Liver (tissue), 9 donors: ENCODE data around the gene SMARCE1. TPM values are rescaled to one million over a fixed set of nuclear protein-coding genes. Genes with fewer than 3 reads are reported as not detected.

Source experiments
- DNase-seq: peaks from one replicate; pipeline ENCODE4 v3.0.0-alpha.2; 2017; ENCODE audit warnings: low spot score
- H3K27ac ChIP-seq, 2 donors: one replicate each; pipeline ENCODE4 v1.7.0; 2013; ENCODE audit warnings: inconsistent platforms in 2 of 2, low read length in 2 of 2, control low read depth in 1 of 2, low read depth in 1 of 2, mild to moderate bottlenecking in 1 of 2
- H3K27me3 ChIP-seq, 4 donors: one replicate each; pipeline versions ENCODE4 v1.6.1 to v1.7.0; 2013; ENCODE audit warnings: low read length in 3 of 4, inconsistent platforms in 1 of 4, mild to moderate bottlenecking in 1 of 4, moderate library complexity in 1 of 4; ENCODE audit not compliant: control insufficient read depth in 4 of 4, insufficient read depth in 4 of 4
- H3K36me3 ChIP-seq, 4 donors: one replicate each; pipeline versions ENCODE4 v1.6.1 to v1.7.0; 2013; ENCODE audit warnings: low read length in 3 of 4, mild to moderate bottlenecking in 3 of 4, low read depth in 1 of 4, moderate library complexity in 1 of 4; ENCODE audit not compliant: control insufficient read depth in 4 of 4, insufficient read depth in 3 of 4
- H3K4me1 ChIP-seq, 4 donors: one replicate each; pipeline versions ENCODE4 v1.6.1 to v1.7.0; 2013; ENCODE audit warnings: low read length in 3 of 4, mild to moderate bottlenecking in 3 of 4, moderate library complexity in 1 of 4; ENCODE audit not compliant: control insufficient read depth in 4 of 4, insufficient read depth in 4 of 4
- H3K4me3 ChIP-seq, 3 donors: one replicate each; pipeline versions ENCODE4 v1.6.1 to v1.7.0; 2013; ENCODE audit warnings: low read length in 3 of 3, control low read depth in 1 of 3, low read depth in 1 of 3, mild to moderate bottlenecking in 1 of 3
- H3K9ac ChIP-seq, 2 donors: one replicate each; pipeline ENCODE4 v1.7.0; 2013; ENCODE audit warnings: low read length in 2 of 2, mild to moderate bottlenecking in 2 of 2, moderate library complexity in 2 of 2, control low read depth in 1 of 2, low read depth in 1 of 2
- H3K9me3 ChIP-seq, 4 donors: one replicate each; pipeline versions ENCODE4 v1.6.1 to v1.7.0; 2013; ENCODE audit warnings: low read length in 3 of 4; ENCODE audit not compliant: control insufficient read depth in 4 of 4
- FOXA1 ChIP-seq: IDR thresholded peaks from 2 replicates; pipeline ENCODE4 v1.6.1; 2016; ENCODE audit warnings: antibody characterized with exemption
- FOXA2 ChIP-seq: IDR thresholded peaks from 2 replicates; pipeline ENCODE4 v1.6.1; 2016; ENCODE audit warnings: antibody characterized with exemption
- GABPA ChIP-seq, 2 donors: IDR thresholded peaks in 1 of 2; conservative IDR thresholded peaks in 1 of 2; 2 replicates each; pipeline ENCODE4 v1.6.1; 2016; ENCODE audit warnings: antibody characterized with exemption in 2 of 2, mild to moderate bottlenecking in 1 of 2, moderate library complexity in 1 of 2
- HNF4A ChIP-seq, 2 donors: conservative IDR thresholded peaks; 2 replicates each; pipeline ENCODE4 v1.6.1; 2016; ENCODE audit warnings: antibody characterized with exemption in 2 of 2, mild to moderate bottlenecking in 2 of 2
- HNF4G ChIP-seq: IDR thresholded peaks from 2 replicates; pipeline ENCODE4 v1.6.1; 2016; ENCODE audit warnings: antibody characterized with exemption
- JUND ChIP-seq, 2 donors: IDR thresholded peaks; 2 replicates each; pipeline ENCODE4 v1.6.1; 2016; ENCODE audit warnings: antibody characterized with exemption in 2 of 2
- MAX ChIP-seq: IDR thresholded peaks from 2 replicates; pipeline ENCODE4 v1.6.1; 2016; ENCODE audit warnings: antibody characterized with exemption
- NR2F2 ChIP-seq: IDR thresholded peaks from 2 replicates; pipeline ENCODE4 v1.6.1; 2016; ENCODE audit warnings: antibody characterized with exemption
- RAD21 ChIP-seq, 2 donors: IDR thresholded peaks; 2 replicates each; pipeline ENCODE4 v1.6.1; 2016; ENCODE audit warnings: antibody characterized with exemption in 2 of 2, mild to moderate bottlenecking in 2 of 2
- REST ChIP-seq: IDR thresholded peaks from 2 replicates; pipeline ENCODE4 v1.6.1; 2016; ENCODE audit warnings: antibody characterized with exemption, mild to moderate bottlenecking
- RXRA ChIP-seq, 2 donors: IDR thresholded peaks; 2 replicates each; pipeline ENCODE4 v1.6.1; 2017 to 2018; ENCODE audit warnings: antibody characterized with exemption in 2 of 2, mild to moderate bottlenecking in 1 of 2
- SP1 ChIP-seq: IDR thresholded peaks from 2 replicates; pipeline ENCODE4 v1.6.1; 2018; ENCODE audit warnings: antibody characterized with exemption, mild to moderate bottlenecking
- TAF1 ChIP-seq: conservative IDR thresholded peaks from 2 replicates; pipeline ENCODE4 v1.6.1; 2016; ENCODE audit warnings: antibody characterized with exemption, mild to moderate bottlenecking
- YY1 ChIP-seq: IDR thresholded peaks from 2 replicates; pipeline ENCODE4 v1.6.1; 2016; ENCODE audit warnings: antibody characterized with exemption, mild to moderate bottlenecking
- ZBTB33 ChIP-seq: IDR thresholded peaks from 2 replicates; pipeline ENCODE4 v1.6.1; 2016; ENCODE audit warnings: antibody characterized with exemption
- WGBS: extraction: QIAGEN DNeasy Blood & Tissue Kit; methylation state at CpG from one replicate; pipeline ENCODE4 v1.1.7; 2013; 5-methylcytosine and 5-hydroxymethylcytosine counted together
- polyA plus RNA-seq, 2 donors: library from polyadenylated mRNA; stranded (reverse) in 1 of 2; unstranded in 1 of 2; fragments of 200-250 nt in 1 of 2; fragments of >200 nt in 1 of 2; fragmentation: Nextera tagmentation in 1 of 2; extraction: Ambion mirVana in 1 of 2; gene quantifications; one replicate each; pipeline versions ENCODE4 v1.2.1 to v1.2.3, GENCODE V29; 2013 to 2015
- total RNA-seq, 2 donors: library from RNA; depleted of rRNA; stranded (reverse); fragments of >200 nt; gene quantifications; one replicate each; pipeline ENCODE4 v1.2.3, GENCODE V29; 2014
- donor health status: healthy.
- donor health status: healthy.
- donor health status: healthy.
- donor health status: healthy.
- donor health status: healthy.

Gene SMARCE1
- total and polyA plus RNA-seq, 4 donors, result 25.0 to 40.8 (median 36.3) TPM

- no peaks in the 10 kb centered on the region for H3K27me3 ChIP-seq
- H3K9me3 ChIP-seq, result no peaks in the 10 kb centered on the region
- no peak overlapping the region for H3K4me3 ChIP-seq
- TF ChIP-seq FOXA1 (no peak), NR2F2 (no peak), MAX (no peak), JUND (IDR thresholded peaks at IDR 0.05) (no peak), FOXA2 (no peak), HNF4A (conservative IDR thresholded peaks at IDR 0.05) (no peak), HNF4G (no peak), ZBTB33 (no peak), GABPA (IDR thresholded peaks at IDR 0.05 in 1 of 2, conservative IDR thresholded peaks at IDR 0.05 in 1 of 2) (no peak), RXRA (IDR thresholded peaks at IDR 0.05) (no peak), REST (no peak), YY1 (no peak)
- DNase-seq, result no peak
- H3K9ac ChIP-seq, result no peak overlapping the region
- WGBS, result 87% methylated on average over 6 of the region's 6 CpGs
- no peaks in the 10 kb centered on the region for H3K36me3 ChIP-seq
- peaks cover 0 to 15% (median 9%) of the 10 kb centered on the region in 4 donors for H3K4me1 ChIP-seq
- no peak overlapping the region for H3K27ac ChIP-seq
These were observed 26.6 kb downstream of the SMARCE1 start for GRCh38 chr17:40621019-40621418.

- Histone ChIP-seq H3K4me3 (peak overlapping the region in 1 of 3 donors; percentile 7), H3K36me3 (no peaks in the 10 kb centered on the region), H3K9me3 (no peaks in the 10 kb centered on the region), H3K27me3 (no peaks in the 10 kb centered on the region), H3K9ac (no peak overlapping the region), H3K27ac (no peak overlapping the region), H3K4me1 (peaks cover 0 to 15% (median 9%) of the 10 kb centered on the region in 4 donors)
- 33% methylated on average over 16 of the region's 16 CpGs for WGBS
- TF ChIP-seq YY1 (peak; percentile 36), MAX (peak; percentile 35), REST (no peak), SP1 (peak; percentile 60), RXRA (IDR thresholded peaks at IDR 0.05) (peak; percentile 27 to 30), HNF4A (conservative IDR thresholded peaks at IDR 0.05) (peak; percentile 76 to 79), GABPA (IDR thresholded peaks at IDR 0.05 in 1 of 2, conservative IDR thresholded peaks at IDR 0.05 in 1 of 2) (peak in 1 of 2 donors; percentile 25), TAF1 (no peak), RAD21 (IDR thresholded peaks at IDR 0.05) (peak in 1 of 2 donors; percentile 23), HNF4G (peak; percentile 26)
- DNase-seq, result peak; percentile 55
These were observed 28.6 kb downstream of the SMARCE1 start for GRCh38 chr17:40618754-40619625.
